Myocyte (in vitro differentiated cells): ENCODE results near the gene DDX47. TPM values are rescaled to one million over a fixed set of nuclear protein-coding genes. Genes with fewer than 3 reads are reported as not detected.
"Not testable (repeated sequence)": the region's sequence is repeated elsewhere in the genome, so short reads cannot be mapped to it uniquely, and the experiment has no call there.

Experiments
- DNase-seq: peaks from one replicate; pipeline ENCODE4 v3.0.0-alpha.2; 2012; ENCODE audit warnings: low read depth
- microRNA counts: library from miRNA; unstranded; fragments of <30 nt; microRNA quantifications from one replicate; lab custom pipeline; 2016
- microRNA-seq: library from miRNA; unstranded; fragments of <30 nt; microRNA quantifications from one replicate; pipeline ENCODE4, GENCODE V29; 2016
- total RNA-seq: library from RNA; depleted of rRNA; stranded (reverse); fragments of >200 nt; gene quantifications from 2 replicates; pipeline ENCODE4 v1.2.3, GENCODE V29; 2014

The DDX47 gene
- total RNA-seq, 1 donor from 2014 or later = 63.7 TPM

DNA sequence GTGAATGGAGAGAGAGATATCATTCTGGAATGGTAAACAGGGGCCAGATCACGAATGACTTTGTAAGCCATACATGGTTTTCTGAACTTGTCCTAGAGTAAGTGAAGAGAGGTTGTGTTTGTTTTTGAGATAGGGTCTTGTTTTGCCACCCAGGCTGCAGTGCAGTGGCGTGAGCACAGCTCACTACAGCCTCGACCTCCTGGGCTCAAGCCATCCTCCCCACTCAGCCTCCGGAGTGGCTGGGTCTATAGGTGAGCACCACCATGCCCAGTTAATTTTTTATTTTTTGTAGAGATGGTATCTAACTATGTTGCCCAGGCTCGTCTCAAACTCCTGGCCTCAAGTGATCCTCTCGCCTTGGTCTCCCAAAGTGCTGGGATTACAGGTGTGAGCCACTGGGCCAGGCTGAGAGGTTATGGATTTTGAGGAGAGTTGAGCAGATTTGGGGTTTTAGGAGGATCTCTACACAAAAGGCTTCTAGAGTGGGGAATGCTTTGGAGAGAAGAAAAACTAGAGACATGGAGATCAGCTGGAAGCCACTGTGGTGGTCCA lies 58.5 kb downstream of the DDX47 start:
- no peak for DNase-seq

- DNase-seq = no peak
These were observed 59.2 kb downstream of the DDX47 start for GRCh38 chr12:12872139-12872933.

GRCh38 chr12:12872934-12873275 lies 59.8 kb downstream of the DDX47 start:
- DNase-seq = no peak

DNA sequence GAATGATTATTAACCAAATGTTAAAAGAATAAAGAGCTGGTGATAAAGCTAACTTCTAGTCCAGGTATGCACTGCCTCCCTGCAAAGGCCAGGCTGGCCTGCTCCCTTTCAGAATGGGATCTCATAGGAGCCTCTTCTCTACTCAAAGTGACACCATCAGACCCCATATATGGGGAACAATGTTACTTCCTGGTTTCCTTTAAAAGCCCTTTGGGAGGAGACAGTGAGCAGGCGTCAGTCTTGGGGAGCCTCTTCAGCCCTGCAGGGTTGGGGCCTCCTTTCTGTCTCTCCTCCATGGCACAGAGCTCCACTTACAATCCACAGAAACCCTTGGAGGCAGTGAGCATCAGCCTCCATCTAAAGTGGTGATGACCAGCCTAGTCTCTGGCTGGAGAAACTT lies 60.9 kb downstream of the DDX47 start:
- DNase-seq = no peak

DNA sequence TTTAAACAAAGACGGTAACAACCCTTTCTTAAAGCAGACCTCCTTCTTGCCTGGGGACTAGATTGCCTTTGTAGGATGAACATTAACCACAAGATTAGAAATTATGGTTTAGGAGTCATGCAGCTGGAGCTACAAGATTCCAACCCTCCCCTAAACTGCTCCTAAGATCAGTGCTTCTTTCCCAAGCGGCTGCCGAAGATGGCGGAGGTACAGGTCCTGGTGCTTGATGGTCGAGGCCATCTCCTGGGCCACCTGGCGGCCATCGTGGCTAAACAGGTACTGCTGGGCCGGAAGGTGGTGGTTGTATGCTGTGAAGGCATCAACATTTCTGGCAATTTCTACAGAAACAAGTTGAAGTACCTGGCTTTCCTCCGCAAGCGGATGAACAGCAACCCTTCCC lies 62.2 kb downstream of the DDX47 start:
- DNase-seq = not testable (repeated sequence)

GRCh38 chr12:12877153-12877768 lies 64.1 kb downstream of the DDX47 start:
- DNase-seq = no peak

DNA sequence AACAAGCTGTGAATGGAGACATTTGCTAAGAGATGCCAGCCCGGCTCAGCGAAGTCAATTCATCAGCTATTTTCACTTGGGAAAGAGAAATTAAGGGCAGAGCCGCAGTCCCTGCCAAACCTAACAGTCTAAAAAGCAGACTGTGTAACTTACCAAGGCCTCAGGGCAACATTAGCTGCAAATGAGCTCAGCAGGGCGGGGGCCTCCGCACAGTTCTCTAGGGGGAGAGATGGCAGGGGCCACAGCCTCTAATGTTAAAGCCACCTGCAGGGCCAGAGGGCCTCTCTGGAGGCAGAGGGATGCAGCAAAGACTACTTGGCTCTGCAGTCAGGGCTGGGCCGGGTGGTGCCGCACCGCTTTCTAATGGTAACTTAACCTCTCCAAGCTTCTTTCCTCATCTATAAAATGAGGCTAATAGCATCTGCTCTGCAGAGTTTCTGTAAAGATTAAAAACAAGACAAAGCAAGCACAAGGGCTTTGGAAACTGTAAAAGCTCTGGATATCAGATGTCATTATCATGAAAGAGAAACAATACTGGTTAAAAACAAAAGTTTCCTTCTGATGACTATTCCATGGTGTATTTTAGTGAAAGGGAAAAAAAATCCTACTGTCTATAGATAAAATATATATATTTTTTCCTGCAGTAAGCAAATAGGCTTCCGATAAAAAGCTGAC lies 64.8 kb downstream of the DDX47 start:
- DNase-seq = no peak

MicroRNAs encoded within 50 kb of the gene (microRNA counts, 767-probe panel; counts per million panel counts)
- not detected for microRNA hsa-miR-613 (lab: Ali Mortazavi, UCI)

Small RNAs within 50 kb of the gene (microRNA-seq; reads per million reads assigned to microRNA genes)
- gene MIR613 = not detected

Other genes with a start within 250 kb of the DDX47 start
- 15.5 and 18.6 TPM in 2 replicates for gene CREBL2, start 201.5 kb upstream of the DDX47 start, total RNA-seq
- not detected in 2 replicates for gene GPR19, start 117.2 kb upstream of the DDX47 start, total RNA-seq
- gene CDKN1B, start 96.0 kb upstream of the DDX47 start, total RNA-seq = 40.4 and 41.4 TPM in 2 replicates
- gene APOLD1, start 27.7 kb upstream of the DDX47 start, total RNA-seq = 5.1 and 6.4 TPM in 2 replicates
- 0.42 and 1.4 TPM in 2 replicates for gene GPRC5A, start 78.2 kb downstream of the DDX47 start, total RNA-seq
- gene GPRC5D, start 138.8 kb downstream of the DDX47 start, total RNA-seq = not detected in 2 replicates
- gene HEBP1, start 186.9 kb downstream of the DDX47 start, total RNA-seq = 3.5 and 5.9 TPM in 2 replicates
- gene FAM234B, start 231.0 kb downstream of the DDX47 start, total RNA-seq = 4.1 and 6.1 TPM in 2 replicates